Mammary epithelial cell (primary cell): ENCODE measurements around the gene COL4A2.

Experiments used
- EZH2 ChIP-seq: IDR thresholded peaks from 2 replicates; pipeline ENCODE4 v1.6.1; 2012; ENCODE audit warnings: low read length, inconsistent platforms, borderline replicate concordance
- TF ChIP-seq, protein P1 (sequence below), 2 donors: IDR thresholded peaks in 1 of 2; conservative IDR thresholded peaks in 1 of 2; 2 replicates each; pipeline ENCODE4 v1.5.1; 2011 to 2012; ENCODE audit warnings: inconsistent platforms in 2 of 2, low read length in 2 of 2, mild to moderate bottlenecking in 2 of 2, control low read depth in 1 of 2, low read depth in 1 of 2; ENCODE audit not compliant: insufficient read depth in 1 of 2; ENCODE audit errors: extremely low read depth in 1 of 2

DNA sequence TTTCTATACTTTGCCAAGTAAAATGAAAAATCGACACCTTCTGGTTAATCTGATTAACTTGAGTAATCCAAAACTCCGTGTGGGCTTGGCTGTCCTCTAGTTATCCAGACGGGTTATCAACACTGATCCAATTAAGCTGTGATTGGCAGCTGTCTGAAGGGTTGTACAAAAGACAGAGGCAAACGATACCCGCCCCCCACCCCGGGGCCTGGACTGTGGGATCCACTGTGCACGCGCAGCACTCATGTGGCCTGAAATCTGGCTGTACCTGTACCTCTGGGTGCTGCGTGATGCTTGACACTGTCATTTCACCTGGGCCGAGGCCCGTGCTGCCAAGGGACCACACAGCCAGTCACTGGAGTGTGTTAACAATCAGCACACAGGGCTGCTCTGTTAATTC lies 53.5 kb downstream of the COL4A2 start:
- TF ChIP-seq, protein P1, sequence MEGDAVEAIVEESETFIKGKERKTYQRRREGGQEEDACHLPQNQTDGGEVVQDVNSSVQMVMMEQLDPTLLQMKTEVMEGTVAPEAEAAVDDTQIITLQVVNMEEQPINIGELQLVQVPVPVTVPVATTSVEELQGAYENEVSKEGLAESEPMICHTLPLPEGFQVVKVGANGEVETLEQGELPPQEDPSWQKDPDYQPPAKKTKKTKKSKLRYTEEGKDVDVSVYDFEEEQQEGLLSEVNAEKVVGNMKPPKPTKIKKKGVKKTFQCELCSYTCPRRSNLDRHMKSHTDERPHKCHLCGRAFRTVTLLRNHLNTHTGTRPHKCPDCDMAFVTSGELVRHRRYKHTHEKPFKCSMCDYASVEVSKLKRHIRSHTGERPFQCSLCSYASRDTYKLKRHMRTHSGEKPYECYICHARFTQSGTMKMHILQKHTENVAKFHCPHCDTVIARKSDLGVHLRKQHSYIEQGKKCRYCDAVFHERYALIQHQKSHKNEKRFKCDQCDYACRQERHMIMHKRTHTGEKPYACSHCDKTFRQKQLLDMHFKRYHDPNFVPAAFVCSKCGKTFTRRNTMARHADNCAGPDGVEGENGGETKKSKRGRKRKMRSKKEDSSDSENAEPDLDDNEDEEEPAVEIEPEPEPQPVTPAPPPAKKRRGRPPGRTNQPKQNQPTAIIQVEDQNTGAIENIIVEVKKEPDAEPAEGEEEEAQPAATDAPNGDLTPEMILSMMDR (conservative IDR thresholded peaks at IDR 0.05 in 1 of 2, IDR thresholded peaks at IDR 0.05 in 1 of 2; ENCODE audit: extremely low read depth in 1 of 2, insufficient read depth in 1 of 2, low read depth in 1 of 2, low read length in 2 of 2), result no peak
- no peak for TF ChIP-seq EZH2
